ENCODE data around the gene TAF5L. TPM values are rescaled to one million over a fixed set of nuclear protein-coding genes. Genes with fewer than 3 reads are reported as not detected.

The TAF5L gene
- total RNA-seq, 1 experiment from 2014 or later: 16.4 TPM

GRCh38 chr1:229582715-229583114, 43.2 kb downstream of the TAF5L start:
- Histone ChIP-seq H3K9me3 (ENCODE audit: insufficient read depth, low read depth) (no peaks in the 10 kb centered on the region), H2AFZ (no peak overlapping the region), H3K9me2 (ENCODE audit: insufficient read depth) (no peaks in the 10 kb centered on the region), H4K20me1 (ENCODE audit: insufficient read depth) (no peaks in the 10 kb centered on the region), H3K27me3 (ENCODE audit: insufficient read depth, low read depth) (no peaks in the 10 kb centered on the region), H3K4me3 (no peak overlapping the region), H3K27ac (no peak overlapping the region), H3K4me2 (no peak overlapping the region), H3K4me1 (replicated peaks; ENCODE audit: insufficient read depth) (peaks cover 5% of the 10 kb centered on the region; the same call in 1 of the 2 replicates), H3K79me2 (ENCODE audit: low read depth) (no peaks in the 10 kb centered on the region), H3K36me3 (ENCODE audit: low read depth) (no peaks in the 10 kb centered on the region), H3F3A (ENCODE audit: insufficient read depth, low read depth) (no peaks in the 10 kb centered on the region)
- intact Hi-C loops (cut with micrococcal nuclease; ENCODE audit: unreplicated experiment): no loop called here
- TF ChIP-seq CTCF (conservative IDR thresholded peaks at IDR 0.05) (no peak), EZH2 (IDR thresholded peaks at IDR 0.05; ENCODE audit: low read depth) (no peak)
- no TSS peak for BruUV-seq (replicated peaks)
- CTCF ChIA-PET: no interaction called here
- POLR2A ChIA-PET (ENCODE audit: unreplicated experiment): no interaction called here
- DNase-seq: no peak

DNA sequence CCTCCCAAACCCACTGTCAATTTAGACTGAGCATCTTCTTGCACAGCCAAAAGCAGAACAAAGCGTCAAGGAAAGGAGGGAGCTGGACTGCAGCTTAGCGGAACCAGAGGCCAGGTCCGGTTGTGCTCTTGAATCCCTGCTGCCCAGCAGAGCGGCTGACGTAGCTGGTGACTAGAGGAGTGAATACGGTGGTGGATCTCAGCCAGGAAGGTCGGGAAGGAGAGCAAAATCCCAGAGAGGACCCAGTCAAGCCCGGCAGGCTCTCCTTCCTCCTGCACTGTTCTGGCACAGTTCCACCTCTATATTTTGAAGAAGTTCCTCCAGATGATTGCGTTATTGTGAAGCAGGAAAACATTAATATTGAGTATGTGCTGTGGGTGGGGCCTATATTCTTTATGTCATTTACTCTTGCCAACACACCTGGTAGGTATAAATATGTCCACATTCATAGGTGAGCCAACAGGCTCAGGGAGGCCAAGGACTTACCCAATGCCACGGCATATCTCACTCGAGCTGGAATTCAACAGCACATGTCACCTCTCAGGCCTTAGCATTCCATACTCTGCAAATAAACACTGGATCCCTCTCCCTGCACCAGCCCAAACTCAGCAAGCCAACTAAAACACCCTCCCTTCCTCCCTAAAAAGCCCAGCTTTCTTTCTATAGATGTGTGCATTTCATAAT, 43.8 kb downstream of the TAF5L start:
- ChIA-PET CTCF (no interaction called here), POLR2A (ENCODE audit: unreplicated experiment) (no interaction called here)
- Histone ChIP-seq H3F3A (ENCODE audit: insufficient read depth, low read depth) (no peaks in the 10 kb centered on the region), H3K79me2 (ENCODE audit: low read depth) (no peaks in the 10 kb centered on the region), H3K4me2 (no peak overlapping the region), H3K4me1 (replicated peaks; ENCODE audit: insufficient read depth) (peaks cover 5% of the 10 kb centered on the region; the same call in 1 of the 2 replicates), H3K9me3 (ENCODE audit: insufficient read depth, low read depth) (no peaks in the 10 kb centered on the region), H4K20me1 (ENCODE audit: insufficient read depth) (no peaks in the 10 kb centered on the region), H3K36me3 (ENCODE audit: low read depth) (no peaks in the 10 kb centered on the region), H2AFZ (no peak overlapping the region), H3K27ac (no peak overlapping the region), H3K4me3 (no peak overlapping the region), H3K27me3 (ENCODE audit: insufficient read depth, low read depth) (no peaks in the 10 kb centered on the region), H3K9me2 (ENCODE audit: insufficient read depth) (no peaks in the 10 kb centered on the region)
- TF ChIP-seq CTCF (conservative IDR thresholded peaks at IDR 0.05) (no peak), EZH2 (IDR thresholded peaks at IDR 0.05; ENCODE audit: low read depth) (no peak)
- no TSS peak for BruUV-seq (replicated peaks)
- intact Hi-C loops (cut with micrococcal nuclease; ENCODE audit: unreplicated experiment): no loop called here
- DNase-seq: no peak

- TF ChIP-seq EZH2 (IDR thresholded peaks at IDR 0.05; ENCODE audit: low read depth) (no peak), CTCF (conservative IDR thresholded peaks at IDR 0.05) (no peak)
- Histone ChIP-seq H2AFZ (no peak overlapping the region), H3K79me2 (ENCODE audit: low read depth) (no peaks in the 10 kb centered on the region), H3F3A (ENCODE audit: insufficient read depth, low read depth) (no peaks in the 10 kb centered on the region), H3K4me3 (no peak overlapping the region), H3K9me2 (ENCODE audit: insufficient read depth) (no peaks in the 10 kb centered on the region), H3K9me3 (ENCODE audit: insufficient read depth, low read depth) (no peaks in the 10 kb centered on the region), H3K27me3 (ENCODE audit: insufficient read depth, low read depth) (no peaks in the 10 kb centered on the region), H4K20me1 (ENCODE audit: insufficient read depth) (no peaks in the 10 kb centered on the region), H3K36me3 (ENCODE audit: low read depth) (no peaks in the 10 kb centered on the region), H3K27ac (no peak overlapping the region), H3K4me2 (no peak overlapping the region), H3K4me1 (replicated peaks; ENCODE audit: insufficient read depth) (peaks cover 5% of the 10 kb centered on the region; the same call in 1 of the 2 replicates)
- ChIA-PET CTCF (no interaction called here), POLR2A (ENCODE audit: unreplicated experiment) (no interaction called here)
- DNase-seq: no peak
- intact Hi-C loops (cut with micrococcal nuclease; ENCODE audit: unreplicated experiment): no loop called here
- no TSS peak for BruUV-seq (replicated peaks)
Measured at GRCh38 chr1:229581485-229581884, 44.4 kb downstream of the TAF5L start.

Data from PC-9 (cell line).